ENCODE results near the gene GLE1. TPM values are rescaled to one million over a fixed set of nuclear protein-coding genes. Genes with fewer than 3 reads are reported as not detected.
"Not testable (repeated sequence)": the region's sequence is repeated elsewhere in the genome, so short reads cannot be mapped to it uniquely, and the experiment has no call there.

GLE1 gene
- total and polyA plus RNA-seq, 2 experiments from 2014 or later = 13.3 to 19.5 TPM

DNA sequence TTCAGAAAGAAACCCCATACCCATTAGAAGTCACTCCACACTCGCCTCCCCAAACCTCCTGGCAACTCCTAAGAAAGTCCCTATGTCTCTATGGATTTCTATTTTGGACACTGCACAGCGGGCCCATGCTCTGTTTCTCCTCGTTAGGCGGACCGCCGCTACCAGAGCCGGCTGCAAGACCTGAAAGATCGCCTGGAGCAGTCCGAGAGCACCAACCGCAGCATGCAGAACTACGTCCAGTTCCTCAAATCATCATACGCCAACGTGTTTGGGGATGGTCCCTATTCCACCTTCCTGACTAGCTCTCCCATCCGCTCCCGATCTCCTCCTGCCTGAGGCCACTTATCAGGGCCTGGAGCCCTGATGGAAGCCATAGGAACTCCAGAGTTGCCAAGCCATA, 4.6 kb upstream of the GLE1 start:
- Histone ChIP-seq H3K4me3 (no peak overlapping the region), H3K27ac (no peak overlapping the region), H2AFZ (no peak overlapping the region), H4K20me1 (ENCODE audit: insufficient read depth, poor library complexity, severe bottlenecking) (no peaks in the 10 kb centered on the region), H3K27me3 (no peaks in the 10 kb centered on the region), H3K79me2 (no peaks in the 10 kb centered on the region), H3K36me3 (replicated peaks; ENCODE audit: insufficient read depth, low read depth) (no peaks in the 10 kb centered on the region), H3K9me2 (replicated peaks; ENCODE audit: insufficient read depth) (no peaks in the 10 kb centered on the region), H3K4me1 (ENCODE audit: insufficient read depth) (peaks cover 5% of the 10 kb centered on the region), H3K9me3 (ENCODE audit: low read depth) (no peaks in the 10 kb centered on the region), H3K4me2 (no peak overlapping the region)
- no peak for DNase-seq (ENCODE audit: low spot score)
- TF ChIP-seq EZH2 (IDR thresholded peaks at IDR 0.05; ENCODE audit: borderline replicate concordance) (no peak), EZH2phosphoT487 (IDR thresholded peaks at IDR 0.05; ENCODE audit: low read depth, severe bottlenecking, unreplicated experiment) (no peak)
- TF ChIP-seq, protein P1, sequence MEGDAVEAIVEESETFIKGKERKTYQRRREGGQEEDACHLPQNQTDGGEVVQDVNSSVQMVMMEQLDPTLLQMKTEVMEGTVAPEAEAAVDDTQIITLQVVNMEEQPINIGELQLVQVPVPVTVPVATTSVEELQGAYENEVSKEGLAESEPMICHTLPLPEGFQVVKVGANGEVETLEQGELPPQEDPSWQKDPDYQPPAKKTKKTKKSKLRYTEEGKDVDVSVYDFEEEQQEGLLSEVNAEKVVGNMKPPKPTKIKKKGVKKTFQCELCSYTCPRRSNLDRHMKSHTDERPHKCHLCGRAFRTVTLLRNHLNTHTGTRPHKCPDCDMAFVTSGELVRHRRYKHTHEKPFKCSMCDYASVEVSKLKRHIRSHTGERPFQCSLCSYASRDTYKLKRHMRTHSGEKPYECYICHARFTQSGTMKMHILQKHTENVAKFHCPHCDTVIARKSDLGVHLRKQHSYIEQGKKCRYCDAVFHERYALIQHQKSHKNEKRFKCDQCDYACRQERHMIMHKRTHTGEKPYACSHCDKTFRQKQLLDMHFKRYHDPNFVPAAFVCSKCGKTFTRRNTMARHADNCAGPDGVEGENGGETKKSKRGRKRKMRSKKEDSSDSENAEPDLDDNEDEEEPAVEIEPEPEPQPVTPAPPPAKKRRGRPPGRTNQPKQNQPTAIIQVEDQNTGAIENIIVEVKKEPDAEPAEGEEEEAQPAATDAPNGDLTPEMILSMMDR (IDR thresholded peaks at IDR 0.05; ENCODE audit: poor library complexity) = no peak
- WGBS (ENCODE audit: low lambda C conversion rate, missing lambda C conversion rate) = 96% methylated on average over 15 of the region's 15 CpGs

DNA sequence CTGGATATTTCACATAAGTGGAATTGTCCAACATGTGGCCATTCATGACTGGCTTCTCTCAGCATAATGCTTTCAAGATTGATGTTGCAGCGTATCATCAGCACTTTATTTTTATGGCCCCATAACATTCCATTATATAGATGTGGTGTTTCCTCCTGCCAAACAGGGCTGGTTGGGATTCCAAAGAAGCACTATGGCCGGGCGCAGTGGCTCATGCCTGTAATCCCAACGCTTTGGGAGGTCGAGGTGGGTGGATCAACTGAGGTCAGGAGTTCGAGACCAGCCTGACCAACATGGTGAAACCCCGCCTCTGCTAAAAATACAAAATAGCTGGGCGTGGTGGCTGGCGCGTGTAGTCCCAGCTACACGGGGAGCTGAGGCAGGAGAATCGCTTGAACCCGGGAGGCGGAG, 1.1 kb upstream of the GLE1 start:
- H3K4me3 ChIP-seq = not testable (repeated sequence)
- H3K4me1 ChIP-seq (ENCODE audit: insufficient read depth) = peaks cover 17% of the 10 kb centered on the region
- peak; percentile 16 for DNase-seq (ENCODE audit: low spot score)

DNA sequence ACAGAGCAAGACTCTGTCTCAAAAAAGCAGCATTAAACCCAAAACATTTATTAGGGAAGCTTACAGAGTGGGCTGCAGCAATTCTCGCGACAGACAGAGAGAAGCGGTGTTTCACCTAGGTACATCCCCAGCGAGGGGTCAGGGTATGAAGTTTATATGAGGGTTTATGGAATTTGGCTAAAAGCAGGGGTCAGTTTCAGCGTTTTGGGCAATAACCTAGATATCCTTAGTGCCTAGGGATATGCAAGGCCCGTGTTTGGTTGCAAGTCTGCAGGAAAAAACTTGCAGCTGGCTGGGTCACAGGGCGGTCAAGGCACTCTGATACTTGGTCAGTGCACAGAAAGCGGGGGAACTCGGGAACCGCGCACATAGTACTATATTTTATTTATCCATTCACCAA, 649 bp upstream of the GLE1 start:
- no peaks in the 10 kb centered on the region for H3K9me2 ChIP-seq (replicated peaks; ENCODE audit: insufficient read depth)
- no peaks in the 10 kb centered on the region for H3K9me3 ChIP-seq (ENCODE audit: low read depth)
- H3K4me3 ChIP-seq = peak overlapping the region; percentile 35
- H3K27me3 ChIP-seq = no peaks in the 10 kb centered on the region
- TF ChIP-seq EZH2phosphoT487 (IDR thresholded peaks at IDR 0.05; ENCODE audit: low read depth, severe bottlenecking, unreplicated experiment) = no peak
- H3K36me3 ChIP-seq (replicated peaks; ENCODE audit: insufficient read depth, low read depth) = no peaks in the 10 kb centered on the region
- 57% methylated on average over 11 of the region's 11 CpGs for WGBS (ENCODE audit: low lambda C conversion rate, missing lambda C conversion rate)
- peaks cover 17% of the 10 kb centered on the region for H3K4me1 ChIP-seq (ENCODE audit: insufficient read depth)
- peak overlapping the region; percentile 41 for H2AFZ ChIP-seq
- no peak for DNase-seq (ENCODE audit: low spot score)
- H3K79me2 ChIP-seq = peaks cover 25% of the 10 kb centered on the region
- peak overlapping the region; percentile 91 for H3K4me2 ChIP-seq
- peak overlapping the region; percentile 5 for H3K27ac ChIP-seq
- H4K20me1 ChIP-seq (ENCODE audit: insufficient read depth, poor library complexity, severe bottlenecking) = peaks cover 14% of the 10 kb centered on the region

More for the DNA sequence above, 1.1 kb upstream of the GLE1 start:
- not testable (repeated sequence) for H2AFZ ChIP-seq; H3K9me3 ChIP-seq (ENCODE audit: low read depth); H3K9me2 ChIP-seq (replicated peaks; ENCODE audit: insufficient read depth); H3K27me3 ChIP-seq; H3K36me3 ChIP-seq (replicated peaks; ENCODE audit: insufficient read depth, low read depth)
- WGBS (ENCODE audit: low lambda C conversion rate, missing lambda C conversion rate) = 72% methylated on average over 14 of the region's 14 CpGs
- Histone ChIP-seq H3K79me2 (peaks cover 25% of the 10 kb centered on the region), H3K27ac (peak overlapping the region; percentile 5), H3K4me2 (peak overlapping the region; percentile 91), H4K20me1 (ENCODE audit: insufficient read depth, poor library complexity, severe bottlenecking) (peaks cover 14% of the 10 kb centered on the region)

DNA sequence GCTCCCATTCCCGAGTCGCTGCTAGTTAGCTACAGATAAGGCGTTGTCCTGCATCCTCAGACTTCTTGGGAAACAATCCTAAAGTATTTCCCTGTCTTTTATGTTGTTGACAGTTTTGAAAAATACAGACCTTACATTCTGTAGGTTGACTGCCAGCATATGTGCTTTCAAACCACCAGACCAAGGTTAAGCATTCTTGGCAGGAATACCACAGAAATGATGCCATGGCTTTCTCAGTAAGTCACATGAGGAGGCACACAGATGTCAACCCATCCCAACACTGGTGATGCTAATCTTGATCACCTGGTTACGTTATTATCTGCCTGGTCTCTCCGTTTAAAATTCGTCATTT, 871 bp downstream of the GLE1 start:
- H3K4me2 ChIP-seq = peak overlapping the region; percentile 91
- WGBS (ENCODE audit: low lambda C conversion rate, missing lambda C conversion rate) = 30% methylated on average over 6 of the region's 6 CpGs
- peak overlapping the region; percentile 78 for H3K4me3 ChIP-seq
- no peak for TF ChIP-seq EZH2phosphoT487 (IDR thresholded peaks at IDR 0.05; ENCODE audit: low read depth, severe bottlenecking, unreplicated experiment)
- TF ChIP-seq EZH2 (IDR thresholded peaks at IDR 0.05; ENCODE audit: borderline replicate concordance) = no peak
- no peaks in the 10 kb centered on the region for H3K9me3 ChIP-seq (ENCODE audit: low read depth)
- no peaks in the 10 kb centered on the region for H3K36me3 ChIP-seq (replicated peaks; ENCODE audit: insufficient read depth, low read depth)
- peaks cover 17% of the 10 kb centered on the region for H3K4me1 ChIP-seq (ENCODE audit: insufficient read depth)
- peak overlapping the region; percentile 68 for H3K27ac ChIP-seq
- H2AFZ ChIP-seq = peak overlapping the region; percentile 82
- no peak for DNase-seq (ENCODE audit: low spot score)
- H4K20me1 ChIP-seq (ENCODE audit: insufficient read depth, poor library complexity, severe bottlenecking) = peaks cover 14% of the 10 kb centered on the region
- H3K27me3 ChIP-seq = no peaks in the 10 kb centered on the region
- peaks cover 25% of the 10 kb centered on the region for H3K79me2 ChIP-seq
- no peaks in the 10 kb centered on the region for H3K9me2 ChIP-seq (replicated peaks; ENCODE audit: insufficient read depth)

DNA sequence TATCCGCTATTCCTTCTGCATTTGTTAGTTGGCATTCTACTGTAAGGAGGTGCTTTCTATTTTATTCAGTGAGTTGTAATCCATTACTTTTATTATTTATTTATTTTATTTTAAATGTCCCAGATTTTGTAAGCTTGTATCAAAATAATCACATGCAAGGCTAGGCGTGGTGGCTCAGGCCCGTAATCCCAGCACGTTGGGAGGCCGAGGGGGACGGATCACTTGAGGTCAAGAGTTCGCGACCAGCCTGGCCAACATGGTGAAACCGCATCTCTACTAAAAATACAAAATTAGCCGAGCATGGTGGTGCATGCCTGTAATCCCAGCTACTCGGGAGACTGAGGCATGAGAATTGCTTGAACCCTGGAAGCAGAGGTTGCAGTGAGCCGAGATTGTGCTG, 1.4 kb downstream of the GLE1 start:
- WGBS (ENCODE audit: low lambda C conversion rate, missing lambda C conversion rate) = 90% methylated on average over 12 of the region's 12 CpGs
- not testable (repeated sequence) for H3K36me3 ChIP-seq (replicated peaks; ENCODE audit: insufficient read depth, low read depth); H3K9me3 ChIP-seq (ENCODE audit: low read depth); H3K9me2 ChIP-seq (replicated peaks; ENCODE audit: insufficient read depth); DNase-seq (ENCODE audit: low spot score); H3K27me3 ChIP-seq; H2AFZ ChIP-seq
- H3K4me2 ChIP-seq = peak overlapping the region; percentile 91
- peaks cover 14% of the 10 kb centered on the region for H4K20me1 ChIP-seq (ENCODE audit: insufficient read depth, poor library complexity, severe bottlenecking)
- peak overlapping the region; percentile 68 for H3K27ac ChIP-seq
- peak overlapping the region; percentile 78 for H3K4me3 ChIP-seq
- peaks cover 17% of the 10 kb centered on the region for H3K4me1 ChIP-seq (ENCODE audit: insufficient read depth)
- peaks cover 28% of the 10 kb centered on the region for H3K79me2 ChIP-seq
